Kidney glomerular epithelial cell (primary cell): ENCODE measurements around the gene SYNJ1.
"Not testable (repeated sequence)": the region's sequence is repeated elsewhere in the genome, so short reads cannot be mapped to it uniquely, and the experiment has no call there.

Source experiments
- DNase-seq: peaks from one replicate; lab custom pipeline; 2025; lab: John Stamatoyannopoulos, UW

Gene SYNJ1

GRCh38 chr21:32690085-32690484, 37.7 kb downstream of the SYNJ1 start:
- DNase-seq, result no peak

- no peak for DNase-seq
These were observed 40.0 kb downstream of the SYNJ1 start for GRCh38 chr21:32687643-32688345.

GRCh38 chr21:32682696-32683474, 44.9 kb downstream of the SYNJ1 start:
- DNase-seq, result no peak

- DNase-seq, result no peak
These were observed 53.1 kb downstream of the SYNJ1 start for GRCh38 chr21:32674731-32675130.

DNA sequence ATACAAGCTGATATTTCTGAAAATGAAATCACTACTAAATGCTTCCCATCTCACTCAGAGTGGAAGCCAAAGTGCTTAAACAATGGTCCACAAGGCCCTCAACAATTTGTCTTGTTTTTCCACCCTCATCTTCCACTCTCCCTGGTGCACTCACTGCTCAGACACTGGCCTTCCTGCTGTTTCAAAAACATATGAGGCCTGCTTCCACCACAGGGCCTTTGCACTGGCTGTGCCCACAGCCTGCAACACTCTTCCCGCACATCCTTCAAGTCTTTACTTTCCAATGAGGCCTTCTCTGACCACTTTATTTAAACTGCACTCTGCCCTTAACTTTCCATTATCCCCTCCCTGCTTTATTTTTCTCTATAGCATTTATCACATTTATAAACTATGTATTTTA, 53.8 kb downstream of the SYNJ1 start:
- DNase-seq, result no peak

DNA sequence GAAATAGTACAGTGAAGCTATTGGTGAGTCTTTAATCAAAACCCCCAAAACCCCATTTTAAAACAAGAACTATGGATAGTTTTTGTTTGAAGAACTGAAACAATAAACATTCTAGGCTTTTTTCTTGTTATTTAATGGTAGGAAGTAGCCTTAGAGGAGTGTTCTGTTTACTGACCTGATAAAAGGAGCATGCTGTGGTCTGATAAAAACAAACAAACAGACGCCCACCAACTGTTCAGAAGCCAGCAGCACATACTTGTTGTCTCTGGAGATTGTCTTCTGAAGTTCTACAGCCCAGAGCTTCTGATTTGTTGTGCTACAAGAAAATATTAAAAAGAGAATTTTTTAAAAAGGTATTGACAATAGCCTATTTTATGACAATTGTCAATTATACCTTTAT, 61.6 kb downstream of the SYNJ1 start:
- no peak for DNase-seq

- not testable (repeated sequence) for DNase-seq
These were observed 63.7 kb downstream of the SYNJ1 start for GRCh38 chr21:32664095-32664494.

- not testable (repeated sequence) for DNase-seq
These were observed 65.8 kb downstream of the SYNJ1 start for GRCh38 chr21:32661981-32662380.

- not testable (repeated sequence) for DNase-seq
These were observed 66.6 kb downstream of the SYNJ1 start for GRCh38 chr21:32661026-32661782.

DNA sequence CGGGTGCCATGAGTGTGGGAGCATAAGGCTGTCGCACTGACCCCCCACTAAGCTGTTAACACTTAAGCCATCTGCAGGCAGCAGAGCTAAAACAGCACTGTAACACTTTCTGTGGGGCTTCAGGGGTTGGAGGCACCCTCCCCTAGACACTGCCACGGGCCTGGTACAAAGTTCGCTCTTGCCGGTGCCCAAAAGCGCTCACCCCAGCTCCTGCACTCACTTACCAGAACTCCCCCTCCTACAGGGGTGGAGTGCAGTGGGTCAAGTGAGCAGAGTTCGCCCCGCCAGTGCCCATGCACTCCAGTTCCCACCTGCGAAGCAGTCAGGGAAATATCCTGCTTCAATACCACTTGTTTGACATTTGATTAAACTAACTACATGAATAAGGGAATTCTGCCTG, 69.3 kb downstream of the SYNJ1 start:
- DNase-seq, result no peak

GRCh38 chr21:32653326-32653901, 74.4 kb downstream of the SYNJ1 start:
- DNase-seq, result peak; percentile 28

DNA sequence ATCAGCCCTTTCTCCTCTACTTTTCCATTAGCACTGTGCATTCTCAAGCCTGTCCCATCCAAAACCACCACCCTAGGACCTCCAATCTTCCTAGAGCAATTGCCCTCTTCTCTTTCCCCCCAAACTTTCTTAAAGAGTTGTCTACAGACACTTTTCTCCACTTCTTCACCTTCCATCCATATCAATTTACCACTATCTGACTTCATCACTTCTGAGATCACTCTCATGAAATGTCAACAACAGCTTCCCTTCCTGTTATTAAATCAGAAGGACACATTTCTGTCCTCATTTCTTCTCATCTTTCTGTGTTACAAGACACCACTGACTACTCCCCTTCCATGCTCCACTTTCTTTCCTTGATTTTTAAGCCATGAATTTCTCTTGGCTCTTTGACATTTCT, 79.6 kb downstream of the SYNJ1 start:
- DNase-seq, result no peak

DNA sequence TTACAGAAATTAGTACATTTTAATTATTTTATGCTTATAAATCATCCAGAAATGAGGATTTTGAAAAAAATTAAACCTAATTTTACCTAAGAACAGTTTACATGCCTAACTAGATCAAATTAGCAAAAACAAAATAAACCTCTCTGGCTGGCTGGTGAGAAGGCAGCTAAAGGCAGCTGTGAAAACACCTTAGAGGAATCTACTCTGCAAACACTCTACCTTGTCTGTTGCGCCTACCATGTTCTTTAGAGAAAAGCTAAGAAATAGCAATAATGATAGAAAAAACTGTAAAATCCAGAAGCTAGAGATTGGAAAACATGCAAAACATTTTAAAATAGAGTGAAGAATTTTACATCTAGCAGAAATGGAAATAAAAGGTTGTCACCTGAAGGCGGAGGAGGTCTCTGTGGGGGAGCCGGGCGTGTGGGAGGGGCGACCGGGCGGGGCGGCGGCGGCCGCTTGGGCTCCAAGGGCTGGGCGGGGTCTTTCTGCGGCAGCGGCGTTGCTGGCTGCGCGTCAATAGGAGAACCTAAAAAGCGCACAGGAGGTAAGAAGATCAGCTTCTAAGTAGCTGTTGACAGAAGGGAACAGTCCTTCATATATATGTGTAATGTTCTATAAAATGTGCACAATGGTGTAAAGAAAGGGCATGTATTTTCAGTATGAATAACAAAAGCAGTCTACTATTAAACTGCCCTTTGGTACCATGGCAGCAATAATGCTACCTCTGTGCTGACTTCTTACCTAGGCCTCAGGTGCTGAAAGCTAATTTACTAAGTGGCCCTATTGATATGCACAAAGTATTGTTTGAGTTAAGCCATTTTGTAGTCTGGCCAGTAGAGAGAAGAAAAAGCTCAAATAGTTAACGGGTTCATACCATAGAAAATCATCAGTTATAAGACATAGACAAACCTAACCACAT, 82.3 kb downstream of the SYNJ1 start:
- no peak for DNase-seq

DNA sequence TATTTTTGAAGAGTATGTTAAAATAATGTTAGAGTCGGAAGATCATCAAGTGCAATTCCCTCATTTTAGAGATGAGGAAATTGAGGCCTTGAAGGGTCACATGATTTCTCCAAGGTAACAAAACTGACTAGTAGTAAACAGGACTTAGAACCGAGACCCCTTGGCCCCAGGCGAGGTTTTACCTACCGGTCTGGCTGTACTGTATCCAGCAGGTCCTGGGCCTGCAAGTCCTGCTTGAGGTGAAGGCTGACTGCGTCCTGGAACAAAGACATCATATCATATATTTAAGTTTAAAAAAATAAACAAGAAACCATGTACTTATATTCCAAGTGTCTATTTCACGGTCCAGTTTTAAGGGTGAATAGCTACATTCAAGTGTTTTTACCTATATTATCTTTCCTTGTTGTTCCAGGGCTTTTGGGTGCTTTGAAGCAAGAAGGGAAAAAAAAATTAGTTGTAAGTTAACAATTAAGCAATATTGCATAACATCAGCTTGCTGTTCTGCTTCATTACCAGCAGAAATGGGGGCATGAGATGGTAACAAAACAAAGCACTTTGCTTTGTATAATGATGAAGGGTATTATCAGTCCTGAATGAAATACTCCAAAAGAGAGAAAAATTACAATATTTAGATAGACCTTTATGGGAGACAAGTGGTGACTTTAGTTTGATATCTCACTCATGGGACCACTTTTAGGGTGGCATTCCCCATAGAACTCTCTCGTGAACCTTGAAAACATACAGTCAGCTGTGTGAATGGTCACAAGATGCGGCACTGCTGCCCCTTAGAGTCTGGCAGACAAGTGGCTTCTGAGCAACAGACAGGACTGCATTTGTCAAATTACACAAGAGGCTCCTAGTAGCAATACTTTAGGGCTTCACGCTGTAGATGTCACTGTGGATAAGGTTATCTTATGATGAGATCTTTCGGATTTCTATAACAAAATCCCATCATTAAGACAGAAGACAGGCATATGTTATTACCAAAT, 85.8 kb downstream of the SYNJ1 start:
- peak; percentile 60 for DNase-seq

GRCh38 chr21:32626621-32627196, 101.1 kb downstream of the SYNJ1 start:
- no peak for DNase-seq

DNA sequence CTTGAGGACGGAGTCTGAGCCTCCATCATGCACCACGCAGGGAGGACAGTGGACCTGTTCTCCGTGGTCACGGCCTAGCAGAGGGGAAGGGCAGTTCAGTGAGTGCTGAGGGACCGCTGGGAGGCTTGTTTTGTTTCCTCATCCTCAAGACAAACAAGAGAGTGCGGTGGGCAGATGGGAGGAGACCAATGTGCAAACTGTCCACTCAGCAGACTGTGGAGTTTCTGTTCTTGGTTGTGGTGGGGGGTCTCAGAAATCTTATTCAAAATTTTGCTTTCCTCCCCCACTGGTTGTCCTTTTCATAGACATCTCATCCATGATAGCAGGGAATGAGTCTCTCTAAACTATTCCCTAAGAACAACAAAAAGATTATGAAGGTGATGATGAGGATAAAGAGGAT, 109.6 kb downstream of the SYNJ1 start:
- not testable (repeated sequence) for DNase-seq

DNA sequence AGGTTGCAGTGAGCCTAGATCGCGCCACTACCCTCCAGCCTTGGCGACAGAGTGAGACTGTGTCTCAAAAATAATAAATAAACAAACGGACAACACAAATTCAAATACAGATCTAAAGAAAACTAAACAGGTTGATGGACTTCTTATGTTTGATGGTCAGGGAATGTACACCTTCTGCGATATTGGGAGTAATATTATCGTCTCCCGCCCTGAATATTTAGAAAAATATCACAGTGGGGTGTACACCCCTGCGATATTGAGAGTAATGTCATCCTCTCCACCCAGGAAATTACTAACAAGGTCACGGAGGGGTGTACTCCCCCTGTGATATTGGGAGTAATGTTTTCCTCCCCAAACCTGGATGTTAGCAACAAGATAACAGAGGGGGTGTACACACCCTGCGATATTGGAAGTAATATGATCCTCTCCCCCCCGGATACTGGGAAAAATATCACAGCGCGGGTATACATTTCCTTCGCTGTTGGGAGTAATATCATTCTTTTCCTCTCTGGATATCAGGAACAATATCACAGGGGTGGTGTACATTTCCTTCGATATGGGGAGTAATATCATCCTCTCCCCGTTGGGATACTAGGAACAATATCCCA, 114.3 kb downstream of the SYNJ1 start:
- no peak for DNase-seq

- no peak for DNase-seq
These were observed 114.8 kb downstream of the SYNJ1 start for GRCh38 chr21:32612999-32613337.
